Progenitor cell of endocrine pancreas (in vitro differentiated cells): Measurements from ENCODE around the gene CACNA2D2. TPM values are rescaled to one million over a fixed set of nuclear protein-coding genes. Genes with fewer than 3 reads are reported as not detected.

Source experiments
- DNase-seq: peaks from one replicate; pipeline ENCODE4 v3.0.0; 2021; ENCODE audit warnings: low spot score; ENCODE audit not compliant: unreplicated experiment
- H3K27ac Mint-ChIP-seq: 2 replicates; pipeline ENCODE4 v1.8.0; 2021; ENCODE audit warnings: mild to moderate bottlenecking, moderate library complexity, mixed read lengths
- H3K27me3 Mint-ChIP-seq: 2 replicates; pipeline ENCODE4 v1.8.0; 2021; ENCODE audit warnings: mixed read lengths
- H3K36me3 Mint-ChIP-seq: 2 replicates; pipeline ENCODE4 v1.8.0; 2022; ENCODE audit warnings: mixed read lengths; ENCODE audit not compliant: insufficient read depth
- H3K4me1 Mint-ChIP-seq: 2 replicates; pipeline ENCODE4 v1.8.0; 2021; ENCODE audit warnings: low read depth, mixed read lengths
- H3K4me3 Mint-ChIP-seq: 2 replicates; pipeline ENCODE4 v1.8.0; 2021; ENCODE audit warnings: low read depth, mild to moderate bottlenecking, moderate library complexity, mixed read lengths
- H3K9me3 Mint-ChIP-seq: 2 replicates; pipeline ENCODE4 v1.8.0; 2021; ENCODE audit warnings: low read depth, mixed read lengths
- total RNA-seq: library from RNA; stranded (reverse); gene quantifications from 2 replicates; pipeline ENCODE4 v1.2.1, GENCODE V29; 2021
- TF ChIP-seq, protein P1 (sequence below): fragments of 200-600 bp; sonication (generic); IDR thresholded peaks from one replicate; pipeline ENCODE4 v1.5.0; 2021; ENCODE audit warnings: antibody characterized with exemption, mild to moderate bottlenecking; ENCODE audit not compliant: unreplicated experiment

Gene CACNA2D2
- total RNA-seq, 1 donor from 2014 or later: 6.9 TPM

- TF ChIP-seq, protein P1, sequence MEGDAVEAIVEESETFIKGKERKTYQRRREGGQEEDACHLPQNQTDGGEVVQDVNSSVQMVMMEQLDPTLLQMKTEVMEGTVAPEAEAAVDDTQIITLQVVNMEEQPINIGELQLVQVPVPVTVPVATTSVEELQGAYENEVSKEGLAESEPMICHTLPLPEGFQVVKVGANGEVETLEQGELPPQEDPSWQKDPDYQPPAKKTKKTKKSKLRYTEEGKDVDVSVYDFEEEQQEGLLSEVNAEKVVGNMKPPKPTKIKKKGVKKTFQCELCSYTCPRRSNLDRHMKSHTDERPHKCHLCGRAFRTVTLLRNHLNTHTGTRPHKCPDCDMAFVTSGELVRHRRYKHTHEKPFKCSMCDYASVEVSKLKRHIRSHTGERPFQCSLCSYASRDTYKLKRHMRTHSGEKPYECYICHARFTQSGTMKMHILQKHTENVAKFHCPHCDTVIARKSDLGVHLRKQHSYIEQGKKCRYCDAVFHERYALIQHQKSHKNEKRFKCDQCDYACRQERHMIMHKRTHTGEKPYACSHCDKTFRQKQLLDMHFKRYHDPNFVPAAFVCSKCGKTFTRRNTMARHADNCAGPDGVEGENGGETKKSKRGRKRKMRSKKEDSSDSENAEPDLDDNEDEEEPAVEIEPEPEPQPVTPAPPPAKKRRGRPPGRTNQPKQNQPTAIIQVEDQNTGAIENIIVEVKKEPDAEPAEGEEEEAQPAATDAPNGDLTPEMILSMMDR: peak; percentile 53
- no peaks in the 10 kb centered on the region for H3K4me1 Mint-ChIP-seq
- no peaks in the 10 kb centered on the region for H3K9me3 Mint-ChIP-seq
- no peak for DNase-seq
- no peak overlapping the region for H3K27ac Mint-ChIP-seq
- no peak overlapping the region for H3K4me3 Mint-ChIP-seq
- H3K27me3 Mint-ChIP-seq: peaks cover 3% of the 10 kb centered on the region
- no peaks in the 10 kb centered on the region for H3K36me3 Mint-ChIP-seq
These were observed 115.3 kb downstream of the CACNA2D2 start for GRCh38 chr3:50388016-50388719.

- no peaks in the 10 kb centered on the region for H3K36me3 Mint-ChIP-seq
- no peak overlapping the region for H3K4me3 Mint-ChIP-seq
- peaks cover 12% of the 10 kb centered on the region for H3K4me1 Mint-ChIP-seq
- no peak overlapping the region for H3K27ac Mint-ChIP-seq
- H3K27me3 Mint-ChIP-seq: peaks cover 3% of the 10 kb centered on the region
- no peaks in the 10 kb centered on the region for H3K9me3 Mint-ChIP-seq
- no peak for DNase-seq
- TF ChIP-seq, protein P1: no peak
These were observed 117.7 kb downstream of the CACNA2D2 start for GRCh38 chr3:50385754-50386153.

GRCh38 chr3:50383750-50384149 lies 119.7 kb downstream of the CACNA2D2 start:
- no peaks in the 10 kb centered on the region for H3K9me3 Mint-ChIP-seq
- no peak overlapping the region for H3K4me3 Mint-ChIP-seq
- TF ChIP-seq, protein P1: no peak
- H3K27ac Mint-ChIP-seq: no peak overlapping the region
- peaks cover 6% of the 10 kb centered on the region for H3K27me3 Mint-ChIP-seq
- DNase-seq: no peak
- H3K4me1 Mint-ChIP-seq: peaks cover 12% of the 10 kb centered on the region
- H3K36me3 Mint-ChIP-seq: no peaks in the 10 kb centered on the region

DNA sequence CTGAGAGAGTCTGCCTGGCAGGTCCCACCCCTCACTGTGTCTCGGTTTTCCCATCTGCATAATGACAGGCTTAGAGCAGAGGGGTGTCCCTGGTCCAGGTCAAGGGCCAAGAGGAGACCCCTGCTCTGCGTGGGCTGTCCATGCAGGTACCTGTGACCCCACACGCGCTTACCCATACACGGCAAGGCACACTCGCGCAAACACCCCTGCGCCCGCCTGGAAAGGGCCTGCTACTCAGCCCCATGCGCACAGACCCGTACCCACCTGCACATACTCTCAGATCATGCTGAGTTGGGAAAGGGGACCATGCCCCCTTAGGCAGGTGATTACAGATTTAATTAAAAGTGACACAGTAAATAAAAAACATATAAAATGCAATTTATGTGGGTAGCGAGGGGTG lies 120.7 kb downstream of the CACNA2D2 start:
- H3K36me3 Mint-ChIP-seq: no peaks in the 10 kb centered on the region
- H3K4me3 Mint-ChIP-seq: no peak overlapping the region
- H3K9me3 Mint-ChIP-seq: no peaks in the 10 kb centered on the region
- H3K4me1 Mint-ChIP-seq: peaks cover 12% of the 10 kb centered on the region
- TF ChIP-seq, protein P1: no peak
- DNase-seq: no peak
- no peak overlapping the region for H3K27ac Mint-ChIP-seq
- H3K27me3 Mint-ChIP-seq: peaks cover 6% of the 10 kb centered on the region

DNA sequence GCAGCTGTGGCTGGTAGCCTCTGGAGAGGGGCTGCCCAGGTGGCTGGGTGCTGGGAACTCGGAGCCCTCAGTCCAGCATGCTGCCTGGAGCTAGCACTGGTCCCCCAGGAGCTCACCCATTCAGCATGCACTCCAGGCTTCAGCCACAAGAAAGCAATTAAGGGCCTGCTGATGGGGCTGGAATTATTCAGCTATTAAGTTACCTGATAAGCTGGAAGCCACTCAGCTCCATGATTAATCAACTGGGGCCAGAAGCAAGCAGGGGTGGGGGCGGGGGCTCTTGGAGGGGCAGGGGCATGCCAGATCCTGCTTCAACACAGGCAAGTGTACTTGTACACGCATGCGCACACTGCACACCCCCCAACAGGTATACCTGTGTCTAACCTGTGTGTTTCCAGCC lies 122.1 kb downstream of the CACNA2D2 start:
- peaks cover 6% of the 10 kb centered on the region for H3K27me3 Mint-ChIP-seq
- no peaks in the 10 kb centered on the region for H3K36me3 Mint-ChIP-seq
- H3K27ac Mint-ChIP-seq: no peak overlapping the region
- H3K4me3 Mint-ChIP-seq: no peak overlapping the region
- no peak for DNase-seq
- TF ChIP-seq, protein P1: no peak
- H3K4me1 Mint-ChIP-seq: peaks cover 12% of the 10 kb centered on the region
- no peaks in the 10 kb centered on the region for H3K9me3 Mint-ChIP-seq
